Natural killer cell (primary cell): ENCODE measurements around the gene SPDYE1. TPM values are rescaled to one million over a fixed set of nuclear protein-coding genes. Genes with fewer than 3 reads are reported as not detected.
"Not testable (repeated sequence)": the region's sequence is repeated elsewhere in the genome, so short reads cannot be mapped to it uniquely, and the experiment has no call there.

ENCODE experiments used
- ATAC-seq, 3 donors: fragments of 150-1000 bp in 2 of 3; fragments of 200-7000 bp in 1 of 3; cut with Tn5 transposase; 1 replicate in 1 of 3; 2 replicates in 2 of 3; pipeline ENCODE4 v1.10.0; 2021; ENCODE audit warnings: mild to moderate bottlenecking in 2 of 3, moderate library complexity in 2 of 3
- DNase-seq, 2 donors: peaks; one replicate each; pipeline versions ENCODE4 v3.0.0 to v3.0.0-alpha.2; 2013 to 2021; ENCODE audit warnings: mixed read lengths in 1 of 2
- H3K27ac ChIP-seq: one replicate; pipeline ENCODE4 v1.5.1; 2013; ENCODE audit warnings: mild to moderate bottlenecking, low read length
- H3K27me3 ChIP-seq: one replicate; pipeline ENCODE4 v1.6.1; 2013; ENCODE audit warnings: low read length; ENCODE audit not compliant: control insufficient read depth, insufficient read depth
- H3K36me3 ChIP-seq: one replicate; pipeline ENCODE4 v1.6.1; 2013; ENCODE audit warnings: low read length; ENCODE audit not compliant: control insufficient read depth, insufficient read depth
- H3K4me1 ChIP-seq: one replicate; pipeline ENCODE4 v1.6.1; 2013; ENCODE audit warnings: low read length; ENCODE audit not compliant: control insufficient read depth, insufficient read depth
- H3K4me3 ChIP-seq: one replicate; pipeline ENCODE4 v1.5.1; 2013; ENCODE audit warnings: low read length
- H3K9me3 ChIP-seq: one replicate; pipeline ENCODE4 v1.6.1; 2013; ENCODE audit warnings: low read length; ENCODE audit not compliant: control insufficient read depth, insufficient read depth
- H3K27ac Mint-ChIP-seq, 2 donors: one replicate each; pipeline ENCODE4 v1.8.0; 2022; ENCODE audit warnings: mild to moderate bottlenecking in 2 of 2, mixed read lengths in 2 of 2, moderate library complexity in 1 of 2
- H3K27me3 Mint-ChIP-seq, 2 donors: one replicate each; pipeline ENCODE4 v1.8.0; 2022; ENCODE audit warnings: low read depth in 2 of 2, mixed read lengths in 2 of 2
- H3K36me3 Mint-ChIP-seq: one replicate; pipeline ENCODE4 v1.8.0; 2022; ENCODE audit warnings: mixed read lengths
- H3K4me1 Mint-ChIP-seq, 2 donors: one replicate each; pipeline ENCODE4 v1.8.0; 2022; ENCODE audit warnings: mixed read lengths in 2 of 2
- H3K4me3 Mint-ChIP-seq: one replicate; pipeline ENCODE4 v1.8.0; 2022; ENCODE audit warnings: mild to moderate bottlenecking, moderate library complexity, mixed read lengths
- H3K9me3 Mint-ChIP-seq, 2 donors: one replicate each; pipeline ENCODE4 v1.8.0; 2022; ENCODE audit warnings: mixed read lengths in 2 of 2
- CTCF ChIP-seq: fragments of 200-600 bp; IDR thresholded peaks from one replicate; pipeline ENCODE4 v1.8.0; 2022; ENCODE audit warnings: antibody characterized with exemption
- WGBS: methylation state at CpG from one replicate; pipeline ENCODE4 v1.1.7; 2013; ENCODE audit warnings: missing lambda C conversion rate; ENCODE audit not compliant: insufficient coverage; 5-methylcytosine and 5-hydroxymethylcytosine counted together
- intact Hi-C: fragments of 100-400 bp; cut with micrococcal nuclease; formaldehyde crosslinking; loops from one replicate; pipeline ENCODE4 v1.14.2; 2022
- total RNA-seq, 4 donors: library from RNA; stranded (reverse); fragments of 120-200 nt in 1 of 4; gene quantifications; one replicate each; pipeline versions ENCODE4 v1.2.3 to v1.2.4, GENCODE V29; 2013 to 2022

SPDYE1 gene
- total RNA-seq, 3 donors from 2014 or later (not counting 1 experiment from before 2014, with no cell fraction given), result 0.18 to 0.24 TPM; not detected in 1

- no peak for ATAC-seq
- no peaks in the 10 kb centered on the region for H3K36me3 Mint-ChIP-seq
- H3K4me3 Mint-ChIP-seq, result no peak overlapping the region
- H3K4me3 ChIP-seq, result no peak overlapping the region
- DNase-seq, result no peak
- no peaks in the 10 kb centered on the region for H3K9me3 Mint-ChIP-seq
- no peak overlapping the region for H3K27ac Mint-ChIP-seq
- no peak for TF ChIP-seq CTCF
- H3K9me3 ChIP-seq, result no peaks in the 10 kb centered on the region
- H3K27ac ChIP-seq, result no peak overlapping the region
- no peaks in the 10 kb centered on the region for H3K4me1 ChIP-seq
- H3K36me3 ChIP-seq, result peaks cover 8% of the 10 kb centered on the region
- intact Hi-C loops, result no loop called here
- H3K4me1 Mint-ChIP-seq, result no peaks in the 10 kb centered on the region
- no peaks in the 10 kb centered on the region for H3K27me3 ChIP-seq
- 67% methylated on average over 3 of the region's 3 CpGs for whole genome bisulfite sequencing
- H3K27me3 Mint-ChIP-seq, result no peaks in the 10 kb centered on the region
Measured at GRCh38 chr7:43956027-43956426, 41.7 kb upstream of the SPDYE1 start.

DNA sequence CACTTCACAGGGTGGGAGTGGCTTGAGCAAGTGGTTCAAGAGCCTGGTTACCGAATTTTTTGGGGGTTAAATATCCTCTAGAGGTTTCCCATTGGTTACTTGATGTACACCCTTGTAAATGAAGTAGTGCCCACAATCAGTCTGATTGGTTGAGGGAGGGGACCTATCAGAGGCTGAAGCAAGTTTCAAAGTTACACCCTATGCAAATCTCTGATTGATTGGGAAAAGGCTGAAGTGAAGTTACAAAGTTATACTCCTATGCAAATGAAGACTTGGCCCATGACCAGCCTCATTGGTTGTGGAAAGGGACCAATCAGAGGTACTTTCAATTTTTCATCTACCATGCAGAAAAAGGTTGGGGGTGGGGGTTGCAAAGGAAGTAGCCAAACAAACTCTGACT is 36.8 kb upstream of the SPDYE1 start:
- ATAC-seq, result no peak
- no peaks in the 10 kb centered on the region for H3K4me1 Mint-ChIP-seq
- H3K27ac Mint-ChIP-seq, result no peak overlapping the region
- no peak overlapping the region for H3K4me3 Mint-ChIP-seq
- Histone ChIP-seq H3K27me3 (no peaks in the 10 kb centered on the region), H3K27ac (no peak overlapping the region), H3K36me3 (no peaks in the 10 kb centered on the region), H3K9me3 (no peaks in the 10 kb centered on the region), H3K4me1 (no peaks in the 10 kb centered on the region), H3K4me3 (no peak overlapping the region)
- no peaks in the 10 kb centered on the region for H3K36me3 Mint-ChIP-seq
- TF ChIP-seq CTCF, result no peak
- WGBS, result 0% methylated on average over 1 of the region's 1 CpG
- intact Hi-C loops, result no loop called here
- no peaks in the 10 kb centered on the region for H3K27me3 Mint-ChIP-seq
- H3K9me3 Mint-ChIP-seq, result no peaks in the 10 kb centered on the region
- DNase-seq, result no peak

DNA sequence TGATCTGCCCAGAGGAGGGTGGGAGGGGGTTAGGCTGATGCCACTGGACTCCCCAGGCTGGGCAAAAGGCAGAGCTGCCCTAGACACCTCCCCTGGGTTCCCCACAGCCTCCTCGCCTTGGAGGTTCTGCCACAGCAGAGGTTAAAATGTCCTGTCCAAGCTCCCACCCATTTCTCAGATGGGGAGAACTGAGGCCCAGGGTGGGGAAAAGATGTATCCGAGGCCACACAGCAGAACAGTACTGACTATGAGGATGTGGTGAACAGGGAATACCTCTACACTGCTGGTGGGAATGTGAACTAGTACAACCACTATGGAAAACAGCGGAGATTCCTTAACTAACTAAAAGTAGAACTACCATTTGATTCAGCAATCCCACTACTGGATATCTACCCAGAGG is 31.3 kb upstream of the SPDYE1 start:
- DNase-seq, H3K9me3 ChIP-seq, H3K4me3 Mint-ChIP-seq, H3K4me3 ChIP-seq, ATAC-seq, H3K36me3 Mint-ChIP-seq, H3K27ac Mint-ChIP-seq, H3K27me3 Mint-ChIP-seq, H3K27me3 ChIP-seq, H3K4me1 Mint-ChIP-seq, H3K36me3 ChIP-seq, H3K9me3 Mint-ChIP-seq, H3K27ac ChIP-seq, intact Hi-C loops, H3K4me1 ChIP-seq: not testable (repeated sequence)
- 88% methylated on average over 1 of the region's 3 CpGs for WGBS

DNA sequence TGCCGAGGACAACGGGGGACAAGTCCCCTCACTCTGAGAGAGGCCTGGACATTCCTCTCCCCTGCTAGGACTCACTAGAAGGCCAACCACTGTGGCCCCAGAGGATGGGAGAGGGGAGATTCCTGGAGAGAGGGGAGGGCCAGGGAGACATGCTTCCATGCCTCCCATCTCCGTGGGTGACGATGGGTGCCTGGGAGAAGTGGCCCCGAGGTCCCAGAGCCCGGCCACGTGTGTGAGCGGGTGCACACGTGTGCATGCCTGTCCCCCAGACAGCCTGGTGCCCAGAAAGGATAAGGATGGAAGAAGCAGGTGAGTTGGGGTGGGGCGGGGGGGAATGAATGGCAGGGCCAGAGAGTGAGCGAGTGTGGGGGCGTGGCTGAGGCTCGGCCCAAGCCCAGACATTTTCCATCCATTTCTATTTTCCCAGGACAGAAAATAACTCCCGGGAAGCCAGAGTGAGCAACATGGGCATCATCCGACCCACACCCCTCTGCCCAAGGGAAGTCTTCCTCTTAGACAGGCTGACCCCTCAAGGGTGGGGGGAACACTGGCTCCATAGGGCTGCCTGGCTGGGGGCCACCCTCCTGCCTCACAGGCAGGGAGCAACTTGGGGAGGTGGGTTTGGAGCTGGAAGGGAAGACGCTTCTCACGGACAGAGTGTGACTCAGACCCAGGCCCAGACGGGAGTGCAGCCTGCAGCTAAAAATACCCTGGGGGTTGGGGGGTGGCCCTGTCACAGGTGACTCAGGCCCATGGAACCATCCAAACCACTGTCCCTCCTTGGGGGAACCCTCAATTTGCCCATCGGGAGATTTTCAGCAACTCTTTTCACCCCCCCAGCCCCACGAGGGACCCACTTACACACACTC is 29.3 kb upstream of the SPDYE1 start:
- H3K27ac Mint-ChIP-seq, H3K27me3 ChIP-seq, H3K4me3 Mint-ChIP-seq, H3K4me3 ChIP-seq, intact Hi-C loops, H3K36me3 ChIP-seq, H3K27ac ChIP-seq, H3K9me3 ChIP-seq, DNase-seq, H3K4me1 Mint-ChIP-seq, H3K27me3 Mint-ChIP-seq, H3K36me3 Mint-ChIP-seq, H3K4me1 ChIP-seq, H3K9me3 Mint-ChIP-seq: not testable (repeated sequence)
- no CpG with 5 or more reads among the region's 20 CpGs for WGBS
- peak in 1 of 3 donors; percentile 7 for ATAC-seq

- H3K27me3 Mint-ChIP-seq, H3K4me1 ChIP-seq, H3K9me3 ChIP-seq, intact Hi-C loops, H3K27ac ChIP-seq, H3K27ac Mint-ChIP-seq, H3K36me3 ChIP-seq, H3K4me1 Mint-ChIP-seq, H3K27me3 ChIP-seq, ATAC-seq, H3K36me3 Mint-ChIP-seq, DNase-seq, H3K4me3 Mint-ChIP-seq, H3K4me3 ChIP-seq, H3K9me3 Mint-ChIP-seq: not testable (repeated sequence)
- WGBS, result 96% methylated on average over 7 of the region's 11 CpGs
Measured at GRCh38 chr7:43969586-43969985, 28.1 kb upstream of the SPDYE1 start.

- ATAC-seq, H3K27ac ChIP-seq: not testable (repeated sequence)
- WGBS, result 86% methylated on average over 3 of the region's 5 CpGs
Measured at GRCh38 chr7:43970698-43971097, 27.0 kb upstream of the SPDYE1 start.

More at GRCh38 chr7:43970698-43971097, 27.0 kb upstream of the SPDYE1 start:
- H3K27me3 Mint-ChIP-seq, H3K4me3 ChIP-seq, DNase-seq, H3K27me3 ChIP-seq, H3K27ac Mint-ChIP-seq, H3K36me3 ChIP-seq, H3K9me3 ChIP-seq, H3K4me1 ChIP-seq, H3K4me3 Mint-ChIP-seq, H3K4me1 Mint-ChIP-seq, intact Hi-C loops, H3K9me3 Mint-ChIP-seq, H3K36me3 Mint-ChIP-seq: not testable (repeated sequence)
